GM21360 (cell line): Measurements from ENCODE around the gene PTH2.

ENCODE experiments used
- ATAC-seq: cut with Tn5 transposase; IDR thresholded peaks from one replicate; pipeline ENCODE4 v1.9.1; 2021; ENCODE audit warnings: mild to moderate bottlenecking, moderate library complexity; ENCODE audit not compliant: unreplicated experiment

Gene PTH2

GRCh38 chr19:49415102-49415809 is 8.0 kb downstream of the PTH2 start:
- ATAC-seq: no peak

GRCh38 chr19:49414256-49414655 is 9.0 kb downstream of the PTH2 start:
- ATAC-seq: no peak

DNA sequence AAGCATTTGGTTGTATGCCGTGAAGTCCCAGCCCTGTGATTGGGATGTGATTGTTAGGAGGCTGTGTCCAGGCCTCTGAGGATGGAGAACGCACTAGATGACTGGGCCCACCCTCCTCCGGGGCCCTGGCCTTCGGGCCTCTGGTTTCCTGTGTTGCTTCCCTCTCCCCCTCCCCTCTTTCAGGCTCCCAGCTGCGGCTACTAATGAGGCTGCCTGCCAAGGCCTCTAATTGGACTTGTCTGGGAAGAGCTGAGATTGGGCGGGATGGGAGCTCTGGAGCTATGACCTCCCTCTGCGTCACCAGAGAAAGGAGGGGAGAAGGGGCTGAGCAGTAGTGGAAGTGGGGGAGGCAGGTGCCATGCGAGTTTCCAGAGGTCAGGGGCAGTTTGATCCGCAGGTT is 9.9 kb downstream of the PTH2 start:
- no peak for ATAC-seq

DNA sequence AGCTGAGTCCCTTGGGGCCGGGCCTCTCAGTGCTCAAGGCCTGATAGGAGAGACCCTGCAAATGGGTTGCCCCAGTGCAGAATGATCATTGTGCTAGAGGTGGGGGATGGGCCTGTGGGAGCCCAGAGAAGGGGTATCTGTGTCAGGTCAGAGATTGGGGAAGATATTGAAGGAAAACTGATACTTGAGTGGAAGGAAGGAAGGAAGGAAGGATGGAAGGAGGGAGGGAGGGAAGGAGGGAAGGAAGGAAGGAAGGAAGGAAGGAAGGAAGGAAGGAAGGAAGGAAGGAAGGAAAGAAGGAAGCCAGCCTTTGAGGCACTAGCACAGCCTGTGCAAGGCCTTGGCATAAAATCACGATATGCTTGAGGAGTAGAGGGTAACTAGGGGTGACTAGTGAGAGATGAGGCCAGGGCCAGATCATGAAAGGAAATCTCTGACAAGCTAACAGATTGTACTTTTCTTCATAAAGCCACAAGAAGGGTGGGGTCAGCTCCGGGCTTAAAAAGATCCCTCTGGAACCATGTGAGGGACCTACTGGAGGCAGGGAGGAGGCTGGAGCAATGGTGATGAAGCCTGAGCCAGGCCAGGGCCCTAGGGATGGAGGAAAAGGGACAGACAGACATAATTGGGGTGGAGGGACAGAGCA is 11.4 kb downstream of the PTH2 start:
- no peak for ATAC-seq

DNA sequence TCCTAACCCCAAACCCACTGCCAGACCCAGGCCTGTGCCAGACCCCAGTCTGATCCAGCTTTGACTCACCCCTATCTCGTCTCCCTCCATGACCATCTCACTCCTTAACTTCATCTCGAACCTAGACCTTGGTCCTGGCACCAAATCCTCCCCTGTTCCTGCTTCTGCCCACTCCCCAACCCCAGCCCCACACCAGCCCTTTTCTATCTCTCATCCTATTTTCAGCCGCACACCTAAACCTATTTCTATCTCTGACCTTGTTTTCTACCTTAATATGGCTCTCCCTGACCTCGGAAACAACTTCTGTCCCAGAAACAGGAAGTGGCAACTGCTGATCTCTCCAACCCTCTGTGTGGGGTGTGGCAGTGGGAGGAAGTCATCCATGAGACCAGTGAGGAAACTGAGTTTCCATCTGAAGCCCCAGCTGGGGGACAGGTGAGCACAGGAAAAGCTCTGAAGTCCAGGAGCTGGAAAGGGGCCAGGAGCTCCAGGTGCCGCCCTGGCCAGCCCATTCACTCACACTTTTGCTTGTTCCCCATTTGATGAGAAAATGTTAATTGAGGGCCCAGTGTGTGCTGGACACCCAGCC is 13.7 kb downstream of the PTH2 start:
- no peak for ATAC-seq

- ATAC-seq: no peak
These were observed 14.3 kb downstream of the PTH2 start for GRCh38 chr19:49408816-49409440.

DNA sequence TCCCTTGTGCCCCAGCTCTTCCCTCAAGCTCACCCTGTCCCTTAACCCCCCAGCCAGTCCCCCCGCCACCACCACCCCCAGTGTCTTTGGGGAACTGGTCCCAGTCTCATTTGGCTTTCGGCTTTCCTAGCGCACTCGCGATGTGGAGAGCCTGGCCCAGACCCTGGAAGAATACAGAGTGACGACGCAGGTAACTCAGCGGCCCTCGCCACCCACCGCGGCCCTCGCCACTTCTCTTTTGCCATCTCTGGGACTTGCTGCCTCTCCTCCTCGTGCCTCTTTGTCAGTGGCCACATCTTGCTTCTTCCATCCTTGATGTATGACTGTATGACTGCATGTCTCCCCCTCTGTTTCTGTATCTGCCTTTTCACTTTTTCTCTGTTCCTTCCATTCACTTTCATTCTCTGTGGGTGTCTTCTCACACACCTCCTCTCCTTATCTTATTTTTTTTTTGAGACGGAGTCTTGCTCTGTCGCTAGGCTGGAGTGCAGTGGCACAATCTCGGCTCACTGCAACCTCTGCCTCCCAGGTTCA is 15.7 kb downstream of the PTH2 start:
- no peak for ATAC-seq

DNA sequence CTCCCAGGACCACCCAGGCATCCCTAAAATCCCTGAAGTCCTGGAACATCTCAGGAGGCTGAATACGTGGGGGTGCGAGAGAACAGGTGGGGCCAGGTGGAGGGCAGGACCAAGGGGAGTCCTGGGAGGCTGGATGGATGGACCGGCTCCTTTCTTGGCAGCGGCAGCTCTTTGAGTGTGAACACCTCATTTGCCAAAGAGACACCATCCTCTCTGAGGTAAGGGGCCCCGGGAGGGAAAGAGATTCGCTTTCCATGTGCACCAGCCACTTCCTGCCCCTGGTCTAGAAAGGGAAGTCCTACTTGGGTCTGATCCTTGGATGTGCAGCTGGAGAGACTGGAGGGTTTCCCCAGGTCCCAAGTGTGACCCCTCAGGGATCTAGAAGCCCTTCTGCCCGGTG is 16.2 kb downstream of the PTH2 start:
- ATAC-seq: no peak

GRCh38 chr19:49403404-49404187 is 19.6 kb downstream of the PTH2 start:
- no peak for ATAC-seq

DNA sequence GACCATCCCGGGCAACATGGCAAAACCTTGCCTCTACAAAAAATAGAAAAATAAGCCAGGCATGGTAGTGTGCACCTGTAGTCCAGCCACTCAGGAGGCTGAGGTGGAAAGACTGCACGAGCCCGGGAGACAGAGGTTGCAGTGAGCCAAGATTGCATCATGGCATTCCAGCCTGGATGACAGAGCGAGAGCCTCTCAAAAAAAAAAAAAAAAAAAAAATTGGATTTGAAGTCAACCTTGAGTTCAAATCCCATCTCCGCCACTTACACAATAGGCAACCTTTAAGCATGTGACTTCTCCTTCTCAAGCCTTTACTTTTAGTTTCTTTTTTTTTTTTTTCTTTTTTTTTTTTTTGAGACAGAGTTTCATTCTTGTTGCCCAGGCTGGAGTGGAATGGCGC is 23.2 kb downstream of the PTH2 start:
- no peak for ATAC-seq

DNA sequence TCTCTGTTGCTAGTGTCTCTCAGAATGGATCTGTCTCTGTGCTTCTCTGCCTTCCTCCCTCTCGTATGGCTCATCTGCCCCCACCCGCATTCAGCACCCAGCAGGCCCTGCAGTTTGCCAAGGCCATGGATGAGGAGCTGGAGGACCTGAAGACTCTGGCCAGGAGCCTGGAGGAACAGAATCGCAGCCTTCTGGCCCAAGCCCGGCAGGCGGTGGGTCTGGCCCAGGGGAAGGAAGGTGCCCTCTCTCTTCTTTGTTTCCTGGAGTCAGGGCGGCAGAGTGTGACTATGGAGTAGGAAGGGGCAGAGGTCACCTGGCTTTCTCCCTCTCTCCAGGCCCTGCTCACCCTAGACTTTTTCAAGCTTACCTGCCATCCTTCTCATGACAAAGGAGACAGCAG is 24.3 kb downstream of the PTH2 start:
- no peak for ATAC-seq

- no peak for ATAC-seq
These were observed 25.1 kb downstream of the PTH2 start for GRCh38 chr19:49398001-49398615.

- ATAC-seq: no peak
These were observed 26.3 kb downstream of the PTH2 start for GRCh38 chr19:49396738-49397505.

- no peak for ATAC-seq
These were observed 27.4 kb downstream of the PTH2 start for GRCh38 chr19:49395581-49396407.

GRCh38 chr19:49393881-49394280 is 29.4 kb downstream of the PTH2 start:
- no peak for ATAC-seq

DNA sequence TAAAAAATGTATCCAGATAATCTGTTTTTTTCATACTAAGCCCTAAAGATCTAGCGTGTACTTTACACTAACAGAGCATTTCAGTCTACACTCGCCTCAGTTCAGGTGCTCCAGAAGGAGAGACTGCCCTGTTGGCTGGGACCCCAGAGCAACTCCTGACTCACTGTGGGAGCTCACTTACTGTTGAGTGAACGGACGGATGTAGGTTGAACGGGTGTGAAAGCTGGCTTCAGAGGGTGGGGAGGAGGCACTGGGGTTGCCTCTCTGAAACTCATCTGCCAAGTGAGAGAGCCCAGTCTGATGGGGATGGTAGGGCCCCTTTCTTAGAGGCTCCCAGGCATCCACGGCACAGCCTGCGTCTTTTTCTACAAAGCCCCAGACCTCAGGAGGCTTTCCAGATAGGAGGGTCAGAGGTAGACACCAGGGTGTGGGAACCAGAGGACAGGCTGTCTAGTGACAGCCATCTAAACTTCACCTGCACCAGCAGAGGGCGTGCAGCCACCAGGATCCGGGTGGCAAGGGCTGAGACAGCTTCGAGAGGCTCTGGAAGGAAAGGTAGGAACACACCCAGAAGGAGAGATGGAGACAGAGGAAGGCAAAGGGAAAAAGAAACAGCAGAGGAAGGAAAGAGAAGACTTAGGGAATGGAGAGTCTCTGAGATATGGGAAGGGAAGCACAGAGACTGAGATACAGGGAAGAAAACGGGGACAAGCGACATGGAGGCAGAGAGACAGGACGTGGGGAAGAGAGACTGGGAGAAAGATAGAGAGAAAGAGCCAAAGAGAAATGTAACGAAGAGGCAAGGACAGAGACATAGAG is 31.5 kb downstream of the PTH2 start:
- peak; percentile 57 for ATAC-seq

DNA sequence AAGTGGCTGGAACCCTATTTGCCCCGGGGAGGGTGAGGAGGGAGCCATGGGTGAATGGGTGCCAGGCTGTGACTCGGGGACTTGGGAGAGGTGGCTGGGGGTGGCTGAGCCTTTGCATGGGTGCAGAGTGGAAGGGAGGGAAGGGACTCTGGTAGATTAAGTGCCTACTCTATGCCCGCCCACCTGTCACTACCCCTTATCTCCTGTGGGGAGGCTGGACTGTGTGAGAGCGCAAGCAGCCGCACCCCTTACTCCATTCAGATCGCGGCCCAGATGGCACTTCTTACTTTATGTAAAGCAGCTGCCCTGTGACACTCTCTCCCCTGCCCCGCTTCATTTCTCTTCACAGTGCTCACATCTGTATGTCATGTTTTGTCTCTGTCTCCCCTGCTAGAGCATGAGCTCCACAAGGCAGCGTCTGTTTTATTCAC is 32.3 kb downstream of the PTH2 start:
- no peak for ATAC-seq
